ENCODE data around the gene ACTR8. TPM values are rescaled to one million over a fixed set of nuclear protein-coding genes. Genes with fewer than 3 reads are reported as not detected.

ACTR8 gene
- polyA plus RNA-seq, 3 donors from 2014 or later: 20.7 to 28.0 (median 22.5) TPM

DNA sequence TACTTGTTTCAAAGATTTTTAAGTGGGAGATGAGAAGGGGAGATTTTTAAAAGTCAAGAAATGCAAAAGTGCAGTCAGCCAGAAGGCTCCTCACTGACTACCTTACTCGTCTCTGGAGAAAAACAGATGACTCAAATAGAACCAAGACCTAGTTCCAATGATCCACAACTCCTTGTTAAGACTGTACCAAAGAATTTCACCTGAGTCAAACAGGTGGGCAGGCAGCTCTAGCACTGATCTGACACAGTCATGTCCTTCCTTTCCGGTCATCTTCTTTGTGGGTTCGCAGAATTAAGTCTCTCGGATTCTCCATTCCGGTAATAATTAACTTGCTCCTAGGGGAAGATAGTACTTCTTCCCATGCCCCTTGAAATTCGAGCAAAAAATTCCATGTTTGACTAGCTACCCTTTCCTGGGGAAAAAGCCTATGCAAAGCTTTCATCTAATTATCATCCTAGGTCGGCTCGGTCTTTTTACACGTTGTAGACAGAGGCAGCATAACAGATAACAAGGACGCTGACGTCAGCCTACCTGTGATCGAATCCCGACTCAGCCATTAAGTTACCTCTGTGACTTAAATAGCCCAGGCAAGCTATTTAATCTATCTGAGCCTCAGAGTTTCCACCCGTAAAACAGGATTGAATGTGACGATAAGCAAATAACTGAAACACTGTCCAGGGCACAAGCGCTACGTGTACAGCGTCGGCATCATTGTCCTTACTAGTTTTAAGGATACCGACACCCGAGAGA is 8.9 kb upstream of the ACTR8 start:
- H3K9me3 Mint-ChIP-seq: no peaks in the 10 kb centered on the region
- peaks cover 3 to 32% (median 8%) of the 10 kb centered on the region in 3 donors for H3K36me3 Mint-ChIP-seq
- peaks cover 40 to 65% of the 10 kb centered on the region in 2 donors for H3K4me1 Mint-ChIP-seq
- peak overlapping the region; percentile 86 to 98 (median 94) for H3K4me3 Mint-ChIP-seq
- peak; percentile 10 to 48 (median 48) for DNase-seq
- peak overlapping the region; percentile 96 to 99 (median 98) for H3K27ac Mint-ChIP-seq
- H3K27me3 Mint-ChIP-seq (ENCODE audit: low read depth in 3 of 3): peaks cover 7 to 15% (median 10%) of the 10 kb centered on the region in 3 donors

GRCh38 chr3:53888232-53888631 is 6.3 kb upstream of the ACTR8 start:
- peaks cover 3 to 35% (median 8%) of the 10 kb centered on the region in 3 donors for H3K36me3 Mint-ChIP-seq
- no peak for DNase-seq
- H3K4me3 Mint-ChIP-seq: no peak overlapping the region

GRCh38 chr3:53887446-53887845 is 5.5 kb upstream of the ACTR8 start:
- H3K36me3 Mint-ChIP-seq: peaks cover 3 to 35% (median 8%) of the 10 kb centered on the region in 3 donors
- H3K27me3 Mint-ChIP-seq (ENCODE audit: low read depth in 3 of 3): peaks cover 5 to 10% (median 7%) of the 10 kb centered on the region in 3 donors
- no peak overlapping the region for H3K4me3 Mint-ChIP-seq
- DNase-seq: no peak
- H3K27ac Mint-ChIP-seq: peak overlapping the region in 3 of 6 donors; percentile 27 to 39 (median 35)
- peaks cover 46 to 63% of the 10 kb centered on the region in 2 donors for H3K4me1 Mint-ChIP-seq
- no peaks in the 10 kb centered on the region for H3K9me3 Mint-ChIP-seq

More at GRCh38 chr3:53888232-53888631, 6.3 kb upstream of the ACTR8 start:
- Mint-ChIP-seq H3K9me3 (no peaks in the 10 kb centered on the region), H3K27ac (peak overlapping the region in 4 of 6 donors; percentile 30 to 58 (median 43)), H3K27me3 (ENCODE audit: low read depth in 3 of 3) (peaks cover 5 to 7% (median 5%) of the 10 kb centered on the region in 3 donors), H3K4me1 (peaks cover 40 to 63% of the 10 kb centered on the region in 2 donors)

DNA sequence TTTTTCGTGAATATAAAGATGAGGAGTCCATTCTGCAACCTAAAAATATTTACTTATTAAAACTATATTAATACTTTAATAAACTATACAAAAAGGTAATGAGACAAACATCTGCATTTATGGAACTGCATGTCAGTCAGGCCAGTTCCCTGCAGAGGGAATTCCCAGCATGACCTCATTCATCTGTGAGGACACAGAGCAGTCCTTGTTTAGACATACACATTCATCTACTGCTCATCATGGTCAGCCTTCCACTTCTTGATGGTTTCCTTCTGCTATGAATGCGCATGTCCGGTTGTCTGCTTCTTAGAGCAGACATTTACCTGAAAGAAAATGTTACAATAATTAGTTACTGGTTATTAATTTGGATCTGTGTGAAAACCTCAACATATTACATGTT is 3.3 kb upstream of the ACTR8 start:
- Mint-ChIP-seq H3K27me3 (ENCODE audit: low read depth in 3 of 3) (peaks cover 0 to 9% (median 6%) of the 10 kb centered on the region in 3 donors), H3K9me3 (no peaks in the 10 kb centered on the region), H3K4me1 (peaks cover 44 to 66% of the 10 kb centered on the region in 2 donors), H3K36me3 (peaks cover 3 to 33% (median 8%) of the 10 kb centered on the region in 3 donors), H3K4me3 (no peak overlapping the region), H3K27ac (no peak overlapping the region)
- DNase-seq: no peak

DNA sequence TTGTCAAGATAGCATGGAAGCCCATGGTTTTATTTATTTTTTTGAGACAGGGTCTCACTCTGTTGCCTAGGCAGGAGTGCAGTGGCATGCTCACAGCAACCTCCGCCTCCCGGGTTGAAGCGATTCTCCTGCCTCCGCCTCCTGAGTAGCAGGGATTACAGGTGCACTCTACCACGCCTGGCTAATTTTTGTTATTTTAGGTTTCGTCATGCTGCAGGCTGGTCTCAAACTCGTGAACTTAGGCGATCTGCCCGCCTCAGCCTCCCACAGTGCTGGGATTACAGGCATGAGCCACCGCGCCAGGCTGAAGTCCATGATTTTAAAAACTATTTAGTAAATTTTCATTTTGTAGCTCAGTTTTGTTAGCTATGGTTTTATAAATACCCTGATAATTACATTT is 2.7 kb upstream of the ACTR8 start:
- Mint-ChIP-seq H3K27me3 (ENCODE audit: low read depth in 3 of 3) (peaks cover 0 to 9% (median 6%) of the 10 kb centered on the region in 3 donors), H3K36me3 (peaks cover 3 to 38% (median 8%) of the 10 kb centered on the region in 3 donors), H3K4me3 (no peak overlapping the region), H3K9me3 (no peaks in the 10 kb centered on the region), H3K27ac (no peak overlapping the region), H3K4me1 (peaks cover 44 to 66% of the 10 kb centered on the region in 2 donors)
- DNase-seq: no peak

- Mint-ChIP-seq H3K36me3 (peaks cover 7 to 39% (median 10%) of the 10 kb centered on the region in 3 donors), H3K4me3 (peak overlapping the region; percentile 94 to 100 (median 100))
- DNase-seq: no peak
These were observed 1.1 kb upstream of the ACTR8 start for GRCh38 chr3:53883008-53883407.

GRCh38 chr3:53880396-53881345 is 1.3 kb downstream of the ACTR8 start:
- no peak for DNase-seq
- H3K27me3 Mint-ChIP-seq (ENCODE audit: low read depth in 3 of 3): peaks cover 0 to 9% (median 6%) of the 10 kb centered on the region in 3 donors

More at GRCh38 chr3:53883008-53883407, 1.1 kb upstream of the ACTR8 start:
- peaks cover 33 to 53% of the 10 kb centered on the region in 2 donors for H3K4me1 Mint-ChIP-seq
- peak overlapping the region; percentile 88 to 100 (median 99) for H3K27ac Mint-ChIP-seq
- peaks cover 0 to 9% (median 6%) of the 10 kb centered on the region in 3 donors for H3K27me3 Mint-ChIP-seq (ENCODE audit: low read depth in 3 of 3)
- H3K9me3 Mint-ChIP-seq: no peaks in the 10 kb centered on the region

DNA sequence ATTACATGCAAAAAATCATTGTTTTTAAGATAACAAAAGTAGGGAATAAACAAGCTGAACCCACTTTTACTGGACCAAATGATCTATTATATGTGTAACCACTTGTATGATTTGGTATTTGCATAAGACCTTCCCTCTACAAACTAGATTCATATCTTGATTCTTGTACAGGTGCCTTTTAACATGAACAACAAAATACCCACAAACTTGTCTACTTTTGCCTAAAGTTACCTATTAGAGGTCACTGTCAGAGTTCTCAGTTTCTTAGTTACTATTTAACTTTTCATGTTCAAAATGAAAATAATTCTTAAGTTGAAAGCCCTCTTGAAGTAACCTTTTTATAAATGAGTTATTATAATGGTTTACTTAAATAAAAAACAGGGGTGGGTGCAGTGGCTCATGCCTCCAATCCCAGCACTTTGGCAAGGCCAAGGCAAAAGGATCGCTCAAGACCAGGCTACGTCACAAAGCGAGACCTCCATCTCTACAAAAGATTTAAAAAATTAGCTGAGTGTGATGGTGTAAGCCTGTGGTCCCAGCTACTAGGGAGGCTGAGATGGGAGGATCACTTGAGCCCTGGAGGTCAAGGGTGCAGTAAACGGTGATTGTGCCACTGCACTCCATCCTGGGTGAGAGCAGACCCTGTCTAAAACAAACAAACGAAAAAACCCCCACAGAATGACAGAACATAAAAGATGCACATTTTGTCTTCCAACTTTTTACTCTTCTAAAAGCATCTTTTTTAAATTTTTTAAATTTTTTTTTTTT is 16.0 kb downstream of the ACTR8 start:
- H3K27ac Mint-ChIP-seq: no peak overlapping the region
- H3K9me3 Mint-ChIP-seq: no peaks in the 10 kb centered on the region
- peaks cover 14 to 45% (median 27%) of the 10 kb centered on the region in 3 donors for H3K36me3 Mint-ChIP-seq
- H3K4me3 Mint-ChIP-seq: no peak overlapping the region
- peaks cover 2 to 10% of the 10 kb centered on the region in 2 donors for H3K4me1 Mint-ChIP-seq
- H3K27me3 Mint-ChIP-seq (ENCODE audit: low read depth in 3 of 3): peaks cover 0 to 2% (median 0%) of the 10 kb centered on the region in 3 donors
- DNase-seq: no peak

More at GRCh38 chr3:53880396-53881345, 1.3 kb downstream of the ACTR8 start:
- Mint-ChIP-seq H3K4me1 (peaks cover 31 to 39% of the 10 kb centered on the region in 2 donors), H3K9me3 (no peaks in the 10 kb centered on the region), H3K4me3 (peak overlapping the region; percentile 94 to 100 (median 100)), H3K27ac (peak overlapping the region; percentile 88 to 100 (median 98)), H3K36me3 (peaks cover 12 to 39% (median 13%) of the 10 kb centered on the region in 3 donors)

GRCh38 chr3:53863145-53863544 is 18.8 kb downstream of the ACTR8 start:
- Mint-ChIP-seq H3K27me3 (ENCODE audit: low read depth in 3 of 3) (peaks cover 0 to 2% (median 0%) of the 10 kb centered on the region in 3 donors), H3K9me3 (no peaks in the 10 kb centered on the region), H3K36me3 (peaks cover 16 to 34% (median 23%) of the 10 kb centered on the region in 3 donors), H3K27ac (no peak overlapping the region), H3K4me3 (no peak overlapping the region), H3K4me1 (peaks cover 0 to 7% of the 10 kb centered on the region in 2 donors)
- DNase-seq: no peak

DNA sequence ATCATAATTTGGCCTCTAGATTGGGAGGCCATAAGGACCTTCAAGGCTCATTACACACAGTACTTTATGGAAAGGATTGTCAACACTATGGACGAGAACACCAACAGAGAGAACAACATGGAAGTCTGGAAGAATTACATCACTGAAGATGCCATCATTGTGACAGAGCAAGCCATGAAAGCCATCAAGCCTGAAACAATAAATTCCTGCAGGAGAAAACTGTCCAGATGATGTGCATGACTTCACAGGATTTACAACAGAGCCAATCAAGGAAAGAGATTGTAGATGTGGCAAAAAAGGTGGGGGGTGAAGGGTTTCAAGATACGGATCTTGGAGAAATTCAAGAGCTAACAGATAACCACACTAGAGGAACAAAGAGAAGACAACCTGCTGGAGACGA is 19.7 kb downstream of the ACTR8 start:
- Mint-ChIP-seq H3K4me1 (peaks cover 0 to 1% of the 10 kb centered on the region in 2 donors), H3K36me3 (peaks cover 16 to 28% (median 18%) of the 10 kb centered on the region in 3 donors), H3K9me3 (no peaks in the 10 kb centered on the region), H3K27ac (peak overlapping the region in 1 of 6 donors; percentile 7), H3K4me3 (no peak overlapping the region), H3K27me3 (ENCODE audit: low read depth in 3 of 3) (peaks cover 0 to 5% (median 0%) of the 10 kb centered on the region in 3 donors)
- DNase-seq: no peak

DNA sequence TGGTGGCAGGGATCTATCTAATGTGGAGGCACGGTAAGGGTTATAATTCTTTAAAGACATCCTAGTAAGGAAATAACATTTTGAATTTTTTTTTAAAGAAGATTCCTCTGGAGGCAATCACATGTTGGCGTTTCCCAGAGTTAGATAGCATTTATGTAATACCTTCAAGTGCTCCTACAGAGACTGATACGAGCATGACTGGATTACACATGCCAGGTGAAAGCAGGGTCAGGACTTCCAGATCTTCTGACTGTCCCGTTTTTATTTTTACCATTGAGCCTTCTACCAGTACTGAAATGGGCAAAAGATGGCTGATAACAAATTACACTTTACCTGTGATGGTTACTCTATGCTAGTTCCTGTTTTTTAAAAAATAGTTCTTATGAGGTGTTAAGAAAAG is 21.8 kb downstream of the ACTR8 start:
- no peak for DNase-seq
- Mint-ChIP-seq H3K27me3 (ENCODE audit: low read depth in 3 of 3) (peaks cover 0 to 5% (median 0%) of the 10 kb centered on the region in 3 donors), H3K9me3 (no peaks in the 10 kb centered on the region), H3K4me1 (peaks cover 0 to 1% of the 10 kb centered on the region in 2 donors), H3K27ac (no peak overlapping the region), H3K4me3 (no peak overlapping the region), H3K36me3 (peaks cover 16 to 22% (median 18%) of the 10 kb centered on the region in 3 donors)

- Mint-ChIP-seq H3K4me1 (peaks cover 0 to 1% of the 10 kb centered on the region in 2 donors), H3K4me3 (no peak overlapping the region), H3K27ac (peak overlapping the region in 2 of 6 donors; percentile 16 to 18)
These were observed 22.8 kb downstream of the ACTR8 start for GRCh38 chr3:53859178-53859577.

More at GRCh38 chr3:53859178-53859577, 22.8 kb downstream of the ACTR8 start:
- Mint-ChIP-seq H3K36me3 (peaks cover 10 to 16% (median 14%) of the 10 kb centered on the region in 3 donors), H3K9me3 (no peaks in the 10 kb centered on the region), H3K27me3 (ENCODE audit: low read depth in 3 of 3) (peaks cover 0 to 5% (median 0%) of the 10 kb centered on the region in 3 donors)
- no peak for DNase-seq
